Measurements from ENCODE around the gene P2RX4. TPM values are rescaled to one million over a fixed set of nuclear protein-coding genes. Genes with fewer than 3 reads are reported as not detected.

The P2RX4 gene
- total and polyA plus RNA-seq, 2 of the 4 experiments (the other 2 are of a cell fraction), result 9.5 to 12.6 TPM

- CTCF ChIA-PET, result no interaction called here
- Histone ChIP-seq H3K18ac (ENCODE audit: low read depth, low read length) (peak overlapping the region; percentile 53; the same call in 1 of the 2 replicates), H3K9me1 (ENCODE audit: insufficient read depth, low read length) (peaks cover 22% of the 10 kb centered on the region), H4K20me1 (ENCODE audit: insufficient read depth, low read length) (no peaks in the 10 kb centered on the region), H2AFZ (replicated peaks; ENCODE audit: low read length, poor library complexity) (peak overlapping the region; percentile 46), H3K9ac (ENCODE audit: low read depth, low read length) (no peak overlapping the region), H2AK5ac (ENCODE audit: low read depth, low read length) (peak overlapping the region; percentile 96), H3K4me3 (ENCODE audit: insufficient read depth, low read depth, low read length) (no peak overlapping the region), H4K5ac (ENCODE audit: low read depth, low read length) (peak overlapping the region; percentile 48; the same call in 1 of the 2 replicates), H3K27ac (ENCODE audit: insufficient read depth, low read length) (peak overlapping the region; percentile 34; the same call in 1 of the 2 replicates), H2BK20ac (ENCODE audit: low read depth, low read length) (peak overlapping the region; percentile 77), H3K27me3 (ENCODE audit: control insufficient read depth, insufficient read depth, low read length) (no peaks in the 10 kb centered on the region), H2BK15ac (ENCODE audit: low read depth, low read length) (peak overlapping the region; percentile 59), H3K9me3 (ENCODE audit: control insufficient read depth, insufficient read depth, low read length) (no peaks in the 10 kb centered on the region), H3K23ac (ENCODE audit: low read depth, low read length) (no peak overlapping the region; the same call in 1 of the 2 replicates), H4K91ac (ENCODE audit: insufficient read depth, low read depth, low read length) (peak overlapping the region; percentile 71), H2BK5ac (ENCODE audit: low read depth, low read length, poor library complexity, severe bottlenecking) (peak overlapping the region; percentile 40), H2AK9ac (replicated peaks; ENCODE audit: low read depth, low read length, poor library complexity) (peak overlapping the region; percentile 79), H3K4me1 (ENCODE audit: control insufficient read depth, insufficient read depth, low read length) (peaks cover 15% of the 10 kb centered on the region), H3K4ac (ENCODE audit: low read depth, low read length) (peak overlapping the region; percentile 91), H2BK120ac (ENCODE audit: low read depth, low read length) (peak overlapping the region; percentile 63), H4K8ac (ENCODE audit: low read depth in 2 of 2, low read length in 2 of 2) (peak overlapping the region; percentile 8 to 80; a peak in 1 of 4 replicates), H3K4me2 (ENCODE audit: low read depth, low read length) (no peak overlapping the region), H3K14ac (replicated peaks; ENCODE audit: low read depth, low read length) (peak overlapping the region; percentile 55), H3K79me1 (ENCODE audit: low read depth in 1 of 2, low read length in 2 of 2) (no peaks in the 10 kb centered on the region), H3K56ac (ENCODE audit: extremely low read depth, insufficient read depth, low read length) (no peak overlapping the region), H3K36me3 (ENCODE audit: control insufficient read depth, insufficient read depth, low read length) (no peaks in the 10 kb centered on the region)
- in situ Hi-C loops (cut with MboI; ENCODE audit: low sequenced_read_pairs), result no loop called here
- TF ChIP-seq MXI1 (IDR thresholded peaks at IDR 0.05; ENCODE audit: borderline replicate concordance, low read depth, low read length), result no peak
- TF ChIP-seq POLR2A (IDR thresholded peaks at IDR 0.05; ENCODE audit: low read depth, low read length), result no peak
- no peak for TF ChIP-seq FOS (IDR thresholded peaks at IDR 0.05; ENCODE audit: low read depth, low read length)
- TF ChIP-seq BHLHE40 (IDR thresholded peaks at IDR 0.05; ENCODE audit: low read depth, low read length), result no peak
- no peak for TF ChIP-seq MAFK (IDR thresholded peaks at IDR 0.05; ENCODE audit: low read depth, low read length)
- no peak for TF ChIP-seq RCOR1 (IDR thresholded peaks at IDR 0.05; ENCODE audit: insufficient replicate concordance, low read length)
- TF ChIP-seq RAD21 (IDR thresholded peaks at IDR 0.05; ENCODE audit: low read length), result no peak
- TF ChIP-seq RFX5 (IDR thresholded peaks at IDR 0.05; ENCODE audit: low read depth, low read length), result no peak
- TF ChIP-seq, protein P1, sequence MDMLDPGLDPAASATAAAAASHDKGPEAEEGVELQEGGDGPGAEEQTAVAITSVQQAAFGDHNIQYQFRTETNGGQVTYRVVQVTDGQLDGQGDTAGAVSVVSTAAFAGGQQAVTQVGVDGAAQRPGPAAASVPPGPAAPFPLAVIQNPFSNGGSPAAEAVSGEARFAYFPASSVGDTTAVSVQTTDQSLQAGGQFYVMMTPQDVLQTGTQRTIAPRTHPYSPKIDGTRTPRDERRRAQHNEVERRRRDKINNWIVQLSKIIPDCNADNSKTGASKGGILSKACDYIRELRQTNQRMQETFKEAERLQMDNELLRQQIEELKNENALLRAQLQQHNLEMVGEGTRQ (IDR thresholded peaks at IDR 0.05; ENCODE audit: low read depth, low read length), result no peak
- TF ChIP-seq SMC3 (IDR thresholded peaks at IDR 0.05; ENCODE audit: low read depth, low read length), result no peak
- no peak for TF ChIP-seq ELK1 (IDR thresholded peaks at IDR 0.05; ENCODE audit: borderline replicate concordance, low read depth, low read length)
- no peak for TF ChIP-seq CEBPB (IDR thresholded peaks at IDR 0.05; ENCODE audit: low read depth, low read length)
- no peak for TF ChIP-seq MAZ (IDR thresholded peaks at IDR 0.05; ENCODE audit: borderline replicate concordance, low read depth, low read length)
- no peak for TF ChIP-seq CHD1 (IDR thresholded peaks at IDR 0.05; ENCODE audit: low read depth, low read length)
- TF ChIP-seq CTCF (conservative IDR thresholded peaks at IDR 0.05; ENCODE audit: low read depth, low read length), result no peak
- no peak for TF ChIP-seq NFE2L2 (IDR thresholded peaks at IDR 0.05; ENCODE audit: low read depth, low read length)
- DNase-seq (no peak), ATAC-seq (ENCODE audit: low read depth) (no peak)
- intact Hi-C loops (cut with micrococcal nuclease), result no loop called here
- no CpG with 5 or more reads among the region's 9 CpGs for whole genome bisulfite sequencing, 2 experiments (ENCODE audit: extremely low coverage in 2 of 2, insufficient read length in 1 of 2)
- no TSS peak for BruUV-seq (replicated peaks)
- POLR2A ChIA-PET (ENCODE audit: unreplicated experiment), result no interaction called here
- dilution Hi-C loops (cut with HindIII; ENCODE audit: low sequenced_read_pairs, unreplicated experiment), result no loop called here
Measured at GRCh38 chr12:121189619-121190155, 20.2 kb upstream of the P2RX4 start.
